NCI-H524 (cell line): ENCODE measurements around the gene CD226.
"Not testable (repeated sequence)": the region's sequence is repeated elsewhere in the genome, so short reads cannot be mapped to it uniquely, and the experiment has no call there.

Experiments used
- DNase-seq, 2 experiments: peaks; one replicate each; lab custom pipeline; 2025; lab: John Stamatoyannopoulos, UW

Gene CD226

DNA sequence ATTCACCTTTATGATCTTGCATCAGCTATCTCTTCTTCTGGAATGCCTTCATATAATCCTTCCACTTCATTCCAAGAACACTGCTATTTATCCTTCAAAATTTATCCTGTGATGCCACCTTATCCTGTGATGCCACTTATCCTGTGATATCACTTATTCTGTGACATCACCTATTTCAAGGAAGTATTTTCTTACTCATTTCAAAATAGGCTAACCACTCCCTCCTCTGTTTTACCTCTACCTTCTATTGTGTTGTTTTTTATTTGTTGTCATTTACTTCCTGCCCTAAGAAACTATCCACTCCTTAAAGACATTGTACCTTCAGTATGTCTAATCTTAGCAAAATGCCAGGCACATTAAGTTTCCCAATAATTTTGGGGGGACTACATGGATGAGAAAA lies 38.8 kb downstream of the CD226 start:
- DNase-seq: no peak

DNA sequence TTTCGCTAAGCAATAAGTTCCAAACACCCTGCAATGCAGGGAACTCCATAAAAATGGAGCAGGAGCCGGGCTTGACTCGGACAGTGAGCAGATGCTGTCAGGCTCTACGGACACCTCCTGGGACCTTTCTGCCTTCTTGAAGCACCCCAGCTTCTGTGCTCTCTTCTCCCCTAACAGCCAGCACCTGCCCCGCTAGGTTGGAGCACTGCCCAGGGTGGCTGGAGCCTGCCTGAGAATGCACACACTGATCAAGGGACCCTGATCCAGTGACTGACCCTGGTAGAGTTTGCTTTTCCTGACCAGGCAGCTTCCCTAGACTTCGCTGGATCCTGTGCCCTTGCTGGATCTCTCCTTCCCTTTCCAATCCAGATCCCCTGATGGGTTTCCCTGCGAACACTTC lies 40.9 kb downstream of the CD226 start:
- DNase-seq: no peak

DNA sequence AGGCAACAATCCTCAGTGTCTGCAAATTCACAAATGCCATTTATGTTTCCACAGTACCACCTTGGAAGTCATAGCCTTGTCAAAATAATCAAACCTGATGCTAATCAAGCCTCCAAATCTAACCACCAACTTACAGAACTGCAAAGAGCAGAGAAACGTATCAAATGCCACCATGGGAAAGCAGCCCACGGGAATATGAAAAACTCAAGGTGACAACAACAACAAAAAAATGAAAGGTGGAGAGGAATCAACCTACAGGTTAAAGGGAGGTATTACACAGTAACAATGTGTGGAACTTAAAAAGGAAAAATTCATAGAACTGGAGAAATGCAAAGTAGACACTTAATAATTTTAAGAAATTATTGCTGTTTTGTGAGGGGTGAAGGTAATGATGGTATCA lies 46.7 kb downstream of the CD226 start:
- no peak for DNase-seq

DNA sequence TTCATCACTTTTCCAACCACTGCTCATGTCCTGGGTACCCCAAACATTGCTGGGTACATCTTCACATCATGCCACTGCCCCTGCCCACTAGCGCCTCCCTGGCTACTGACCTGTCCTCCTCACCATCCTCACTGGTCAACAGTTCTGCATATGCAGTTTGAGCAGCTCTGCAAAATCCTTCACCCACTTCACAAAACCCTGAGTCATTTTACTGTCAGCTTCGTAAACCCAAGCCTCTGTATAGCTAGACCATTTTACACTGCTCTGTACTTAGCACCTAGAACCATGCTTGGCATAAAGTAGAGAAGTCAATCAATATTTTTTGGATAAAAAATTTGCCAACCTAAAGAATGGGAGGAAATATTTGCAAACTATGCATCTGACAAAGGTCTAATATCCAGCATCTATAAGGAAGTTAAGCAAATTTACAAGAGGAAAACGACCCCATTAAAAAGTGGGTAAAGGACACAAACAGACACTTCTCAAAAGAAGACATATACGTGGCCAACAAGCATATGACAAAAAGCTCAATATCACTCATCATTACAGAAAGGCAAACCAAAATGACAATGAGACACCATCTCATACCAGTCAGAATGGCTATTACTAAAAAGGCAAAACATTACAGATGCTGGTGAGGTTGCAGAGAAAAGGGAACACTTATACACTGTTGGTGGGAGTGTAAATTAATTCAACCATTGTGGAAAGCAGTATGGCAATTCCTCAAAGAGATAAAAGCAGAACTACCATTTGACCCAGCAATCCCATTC lies 48.3 kb downstream of the CD226 start:
- not testable (repeated sequence) for DNase-seq

DNA sequence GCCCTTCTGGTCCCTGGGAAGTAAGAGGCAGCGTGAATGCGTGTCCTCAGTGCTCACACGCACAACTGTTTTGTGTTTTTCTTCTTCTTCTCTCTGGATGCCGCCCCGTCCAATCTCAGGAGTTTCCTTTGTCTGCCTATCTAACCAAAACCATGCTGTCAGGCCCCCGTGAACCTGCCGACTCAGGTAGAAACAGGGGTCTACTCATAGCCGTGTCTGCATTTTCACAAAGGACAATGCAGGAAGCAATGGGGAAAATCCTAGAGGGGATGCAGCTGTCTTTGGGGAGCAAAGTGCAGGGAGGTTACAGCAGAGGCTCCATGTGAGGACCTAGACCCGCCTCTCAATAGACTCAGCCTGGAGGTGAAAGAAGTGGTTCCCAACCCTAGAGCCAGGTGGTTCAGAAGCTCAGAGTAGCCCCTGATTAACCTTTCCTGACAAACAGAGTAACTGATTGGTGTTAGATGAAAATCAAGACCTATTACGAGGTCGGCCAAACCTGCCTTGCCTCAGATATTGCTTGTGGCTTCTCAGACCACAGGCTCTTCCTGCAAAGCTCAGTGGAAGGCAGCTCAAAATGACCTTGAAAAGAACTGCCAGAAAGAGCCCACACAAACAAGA lies 49.3 kb downstream of the CD226 start:
- DNase-seq: no peak

DNA sequence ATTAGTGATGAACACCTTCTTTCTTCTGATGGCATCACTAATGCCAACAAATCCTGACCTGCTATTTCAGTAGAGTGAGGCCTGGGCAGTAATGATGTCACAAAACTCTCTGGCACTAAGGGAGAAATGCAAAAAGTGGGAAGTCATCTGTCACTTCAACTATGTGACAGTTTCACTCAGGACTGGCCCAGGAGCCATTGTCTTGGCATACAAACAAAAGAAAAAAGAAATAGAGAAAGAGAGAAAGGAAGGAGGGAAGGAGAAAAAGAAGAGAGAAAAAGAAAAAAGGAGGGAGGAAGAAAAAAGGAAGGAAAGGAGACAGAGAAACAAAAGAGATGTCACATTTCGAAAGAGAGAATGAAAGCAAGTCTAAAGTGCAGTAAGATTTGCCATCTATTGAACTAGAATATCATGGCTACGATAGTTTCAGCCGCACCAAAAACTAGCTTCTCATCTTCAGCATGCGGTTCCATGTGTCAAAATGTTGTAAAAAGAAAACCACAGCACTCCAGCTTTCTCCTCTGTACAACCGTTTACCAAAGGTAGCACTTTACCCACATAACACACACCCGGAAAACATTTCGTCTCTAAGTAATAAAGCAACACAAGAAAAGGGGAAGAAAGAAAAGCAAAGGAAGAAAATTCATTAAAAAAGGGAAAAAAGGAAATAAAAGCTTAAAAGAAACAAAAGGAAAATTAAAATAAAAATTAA lies 50.1 kb downstream of the CD226 start:
- no peak for DNase-seq

DNA sequence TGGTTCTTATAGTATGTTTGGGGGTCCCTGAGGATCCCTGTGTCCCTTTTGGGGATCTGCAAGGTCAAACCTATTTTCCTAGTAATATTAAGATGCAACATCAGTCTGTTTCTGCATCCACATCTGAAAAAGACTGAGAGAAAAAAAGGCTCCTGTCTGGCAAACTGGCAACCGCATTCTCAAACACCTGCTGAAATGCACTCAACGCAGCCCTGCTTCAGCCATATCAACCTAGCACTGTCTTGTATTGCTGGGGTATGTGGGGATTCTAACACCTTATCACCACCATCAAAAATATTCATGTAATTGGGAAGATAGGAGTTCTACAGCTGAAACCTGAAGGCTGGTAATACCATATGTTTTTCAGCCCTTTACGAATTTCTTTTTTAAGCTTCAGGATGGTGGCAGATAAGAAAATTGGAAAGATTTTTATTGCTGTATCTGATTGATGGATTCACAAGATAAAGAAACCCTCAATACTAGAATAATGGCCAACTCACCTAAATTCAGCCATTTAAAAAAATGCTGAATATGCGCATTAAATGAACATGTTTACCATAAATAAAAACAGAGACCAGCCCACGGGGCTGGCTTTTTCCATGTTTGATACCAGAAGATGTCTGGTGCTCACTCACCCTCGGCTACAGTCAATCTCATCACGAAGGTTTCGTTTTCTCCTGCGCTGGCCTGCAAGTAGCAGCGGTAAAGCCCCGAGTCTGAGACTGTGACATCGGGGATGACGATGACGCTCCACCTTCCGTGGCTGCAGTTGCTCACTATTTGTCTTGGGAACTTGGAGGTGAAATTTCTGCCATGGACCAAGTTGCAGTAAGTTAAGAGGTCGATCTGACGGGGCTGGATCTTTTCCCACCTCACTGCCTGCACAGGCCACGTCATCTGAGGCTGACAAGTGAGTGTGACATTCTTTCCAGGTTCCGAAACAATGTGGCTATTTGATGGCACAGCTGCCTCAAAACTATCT lies 52.3 kb downstream of the CD226 start:
- DNase-seq: no peak

DNA sequence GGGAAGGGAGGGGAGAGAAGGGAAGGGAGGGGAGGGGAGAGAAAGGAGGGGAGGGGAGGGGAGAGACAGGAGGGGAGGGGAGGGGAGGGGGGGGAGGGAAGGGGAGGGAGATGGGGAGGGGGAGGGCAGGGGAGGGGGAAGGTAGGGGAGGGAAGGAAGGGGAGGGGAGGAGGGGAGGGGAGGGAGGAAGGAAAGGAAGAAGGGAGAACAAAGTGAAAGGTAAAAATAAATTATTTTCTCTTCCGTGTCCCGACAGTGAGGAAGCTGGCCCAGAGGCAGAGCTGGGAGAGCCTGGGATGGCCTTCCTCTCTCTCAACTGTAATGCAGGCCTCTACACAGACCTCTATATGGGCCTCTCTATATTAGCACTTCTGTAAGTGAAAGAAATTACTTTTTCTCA lies 53.2 kb downstream of the CD226 start:
- DNase-seq: no peak

DNA sequence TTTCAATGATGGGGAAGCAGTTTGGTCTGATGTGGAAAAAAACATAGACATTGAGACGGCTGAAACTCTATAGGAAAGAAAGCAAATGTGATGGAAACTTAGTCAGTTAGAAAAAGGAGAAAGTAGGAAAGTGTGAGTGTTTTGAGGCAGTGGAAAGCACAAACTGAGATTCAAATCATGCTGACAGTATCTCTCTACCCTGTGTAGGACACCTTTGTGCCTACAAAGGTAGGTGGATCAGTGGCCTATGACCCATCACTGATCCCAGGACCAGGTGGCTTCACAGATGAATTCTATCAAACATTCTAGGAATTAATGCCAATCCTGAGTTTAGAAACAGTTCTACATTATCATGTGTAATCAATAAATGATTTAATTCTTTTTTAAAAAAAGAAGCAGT lies 57.1 kb downstream of the CD226 start:
- DNase-seq: no peak

DNA sequence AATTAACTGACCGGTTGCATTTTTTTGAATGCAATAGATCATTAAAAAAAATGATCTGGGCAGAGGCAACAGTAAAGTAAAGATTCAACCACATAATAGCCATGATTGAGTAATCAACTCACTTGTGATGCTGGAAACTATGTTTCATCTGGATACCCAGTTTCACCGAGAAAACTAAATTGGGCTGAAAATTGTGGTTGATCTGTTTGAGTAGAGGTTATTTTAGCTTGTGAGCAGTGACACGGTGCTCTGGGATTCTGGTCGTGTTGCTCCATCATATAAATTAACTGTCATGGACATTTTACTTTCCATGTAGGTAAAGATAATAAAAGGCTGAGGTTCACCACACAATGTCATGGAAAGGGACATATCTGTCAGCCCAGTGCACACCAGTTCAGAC lies 58.7 kb downstream of the CD226 start:
- no peak for DNase-seq

DNA sequence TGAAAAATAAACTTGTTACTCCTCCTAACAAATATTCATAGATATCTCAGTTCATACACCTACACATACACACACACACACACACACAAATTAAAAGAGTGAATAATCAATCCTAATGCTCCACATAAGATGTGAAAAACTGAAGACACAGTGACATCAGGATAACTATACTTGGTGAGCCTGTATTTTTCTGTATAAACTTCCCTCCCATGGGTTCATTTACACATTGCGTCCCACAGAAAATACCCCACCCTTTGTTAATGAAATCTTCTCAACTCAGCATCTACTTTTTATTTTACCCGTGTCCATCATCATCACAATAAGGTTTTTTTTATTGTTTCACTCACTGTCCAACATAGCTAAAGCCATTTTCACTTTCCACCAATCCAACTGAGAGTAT lies 60.4 kb downstream of the CD226 start:
- DNase-seq: no peak

DNA sequence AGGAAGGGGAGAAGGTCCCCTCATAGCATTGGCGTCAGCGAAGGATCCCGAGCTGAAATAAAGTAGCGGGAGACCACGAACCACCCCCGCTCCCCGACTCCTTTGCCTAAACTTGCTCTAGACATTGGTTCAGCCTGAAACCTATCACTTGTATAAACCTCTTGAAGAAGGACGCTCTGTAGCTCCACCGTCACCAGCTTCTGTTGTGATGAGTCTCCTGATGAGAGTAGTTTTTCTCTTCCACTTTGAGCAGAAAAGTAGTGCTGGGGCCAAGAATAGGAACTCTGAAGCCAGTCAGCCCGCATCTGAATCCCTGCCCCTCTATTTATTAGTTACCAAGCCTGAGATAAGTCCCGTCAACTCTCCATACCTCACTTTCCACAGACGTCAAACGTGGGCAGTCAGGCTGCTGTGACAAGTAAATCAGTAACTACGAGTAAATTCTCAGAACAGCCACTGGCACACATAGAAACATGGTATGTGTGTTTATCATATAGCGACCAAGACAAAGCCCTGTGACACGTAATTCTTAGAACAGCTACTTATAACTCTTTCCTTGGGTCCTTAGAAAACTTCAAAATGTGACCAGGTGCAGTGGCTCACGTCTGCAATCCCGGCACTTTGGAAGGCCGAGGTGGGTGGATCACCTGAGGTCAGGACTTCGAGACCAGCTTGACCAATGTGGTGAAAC lies 61.7 kb downstream of the CD226 start:
- no peak for DNase-seq

DNA sequence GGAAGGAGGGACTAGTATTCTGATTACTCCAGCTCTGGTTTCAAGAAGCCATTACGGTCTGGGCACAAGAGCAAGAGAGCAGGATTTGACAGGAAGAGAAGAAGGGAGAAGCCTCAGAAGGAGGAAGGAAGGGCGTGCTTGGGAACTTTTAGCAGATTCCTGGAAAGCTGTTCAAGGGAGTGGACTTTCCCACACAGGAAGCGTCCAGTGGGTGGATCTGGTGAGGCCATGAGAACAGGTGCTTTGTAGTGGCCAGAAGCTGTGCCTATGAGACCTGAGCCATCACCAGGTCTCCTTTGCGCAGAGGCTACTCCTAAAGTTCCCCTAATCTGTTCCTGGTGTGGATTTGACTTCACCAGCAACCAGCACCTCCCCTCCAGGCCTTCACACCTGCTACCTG lies 62.3 kb downstream of the CD226 start:
- DNase-seq: no peak

DNA sequence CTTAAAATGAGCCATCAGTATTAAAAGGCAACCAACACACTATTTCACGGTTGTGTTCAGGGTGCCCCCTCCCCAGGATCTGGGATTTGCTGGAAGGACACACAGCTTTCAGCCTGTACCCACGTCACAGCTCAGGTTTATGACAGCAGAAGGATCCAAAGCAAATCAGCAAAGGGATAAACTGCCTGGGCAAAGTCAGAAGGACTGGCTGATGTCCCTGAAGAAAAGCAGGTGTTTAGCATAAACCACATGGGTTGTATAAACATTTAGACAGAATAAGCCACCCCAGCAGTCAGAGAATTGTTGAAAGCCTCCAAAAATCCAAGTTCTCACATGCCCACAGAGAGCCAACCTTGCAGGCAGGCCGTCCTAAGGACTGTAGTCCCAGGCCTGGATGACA lies 63.9 kb downstream of the CD226 start:
- no peak for DNase-seq

DNA sequence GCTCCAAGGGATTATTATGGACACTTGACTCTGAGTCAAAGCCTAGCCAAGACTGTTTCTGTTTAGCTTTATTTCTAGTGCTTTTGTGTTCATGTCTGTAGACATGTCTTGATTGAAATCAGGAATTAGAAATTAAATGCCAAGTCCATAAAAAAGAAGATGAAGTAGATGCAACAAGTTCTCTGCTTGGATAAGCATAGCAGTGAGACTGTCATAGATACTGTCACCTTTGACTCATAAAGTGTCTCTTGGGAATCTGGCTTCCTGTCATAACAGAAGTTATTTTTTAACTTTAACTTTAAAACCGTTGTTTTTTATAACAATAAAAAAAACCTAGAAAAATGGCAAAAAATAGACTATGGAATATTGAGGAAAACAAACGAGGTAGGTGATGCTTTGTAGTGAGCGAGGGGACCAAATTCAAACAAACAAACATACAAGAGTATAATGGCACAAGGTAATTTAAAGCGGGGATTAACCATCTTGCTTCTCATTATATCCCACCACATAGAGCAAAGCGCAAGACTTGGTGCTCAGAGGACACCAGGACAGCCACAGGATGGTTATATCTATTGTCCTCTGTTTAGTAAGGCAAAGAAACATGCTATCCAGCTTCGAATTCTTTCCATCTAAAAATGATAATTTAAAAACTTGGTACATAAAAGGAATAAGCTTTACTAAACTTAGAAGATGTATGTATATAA lies 64.6 kb downstream of the CD226 start:
- no peak for DNase-seq

DNA sequence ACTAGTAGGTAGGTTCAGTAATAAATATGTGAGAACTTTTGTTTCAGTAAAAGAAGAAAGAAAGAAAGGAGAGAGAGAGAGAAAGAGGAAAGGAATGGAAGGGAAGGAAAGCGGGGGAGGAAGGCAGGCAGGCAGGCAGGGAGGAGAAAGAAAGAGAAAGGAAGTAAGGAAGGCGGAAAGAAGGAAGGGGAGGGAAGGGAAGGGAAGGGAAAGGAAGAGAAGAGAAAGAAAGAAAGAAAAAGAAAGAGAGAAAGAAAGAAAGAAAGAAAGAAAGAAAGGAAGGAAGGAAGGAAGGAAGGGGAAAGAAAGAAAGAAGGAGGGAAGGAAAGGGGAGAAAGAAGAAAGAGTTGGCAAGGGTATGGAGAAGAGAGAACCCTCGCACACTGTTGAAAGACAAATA lies 67.6 kb downstream of the CD226 start:
- DNase-seq: no peak

DNA sequence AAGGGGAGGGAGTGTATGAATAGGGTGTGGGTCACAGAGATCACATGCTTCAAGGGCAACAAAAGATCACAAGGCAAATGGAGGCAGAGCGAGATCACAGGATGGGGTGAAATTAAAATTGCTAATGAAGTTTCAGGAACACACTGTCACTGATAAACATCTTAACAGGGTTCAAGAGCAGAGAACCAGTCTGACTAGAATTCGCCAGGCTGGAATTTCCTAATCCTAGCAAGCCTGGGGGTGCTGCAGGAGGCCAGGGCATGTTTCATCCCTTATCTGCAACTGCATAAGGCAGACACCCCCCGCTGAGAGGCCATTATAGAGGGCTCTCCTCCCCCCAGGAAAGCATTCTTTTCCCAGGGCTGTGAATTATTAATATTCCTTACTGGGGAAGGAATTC lies 68.6 kb downstream of the CD226 start:
- not testable (repeated sequence) for DNase-seq

DNA sequence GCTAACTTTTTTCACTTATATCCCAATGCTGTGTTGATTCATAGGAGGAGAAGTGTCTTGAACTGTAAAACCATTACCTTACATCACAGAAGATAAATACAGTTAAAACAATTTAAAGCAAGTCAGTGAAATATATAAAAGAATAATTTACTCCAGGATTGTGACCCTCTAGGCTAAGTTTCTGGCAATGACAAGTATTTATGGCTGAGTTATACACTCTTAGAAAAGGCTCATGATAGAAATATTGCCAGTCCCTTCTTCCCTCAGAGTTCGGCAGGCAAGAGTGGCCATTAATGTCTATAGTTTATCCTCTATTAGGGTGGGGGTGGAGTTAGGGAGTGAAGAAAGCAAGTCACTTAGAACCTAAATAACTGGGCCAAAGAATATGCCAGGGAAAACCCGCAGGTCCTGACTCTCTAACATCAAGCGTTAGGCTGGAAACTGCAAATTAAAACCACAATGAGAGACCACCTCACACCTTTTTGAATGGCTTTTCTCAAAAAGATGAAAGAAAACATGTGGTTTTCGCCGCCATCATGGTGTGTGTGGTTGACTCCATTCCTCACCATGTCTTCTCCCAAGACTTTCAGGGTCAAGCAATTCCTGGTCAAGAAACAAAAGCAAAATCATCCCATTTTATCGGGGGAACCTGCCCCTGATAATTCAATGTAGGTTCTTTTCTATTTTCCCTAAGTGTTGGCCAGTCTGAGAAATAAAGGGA lies 69.3 kb downstream of the CD226 start:
- DNase-seq: no peak

DNA sequence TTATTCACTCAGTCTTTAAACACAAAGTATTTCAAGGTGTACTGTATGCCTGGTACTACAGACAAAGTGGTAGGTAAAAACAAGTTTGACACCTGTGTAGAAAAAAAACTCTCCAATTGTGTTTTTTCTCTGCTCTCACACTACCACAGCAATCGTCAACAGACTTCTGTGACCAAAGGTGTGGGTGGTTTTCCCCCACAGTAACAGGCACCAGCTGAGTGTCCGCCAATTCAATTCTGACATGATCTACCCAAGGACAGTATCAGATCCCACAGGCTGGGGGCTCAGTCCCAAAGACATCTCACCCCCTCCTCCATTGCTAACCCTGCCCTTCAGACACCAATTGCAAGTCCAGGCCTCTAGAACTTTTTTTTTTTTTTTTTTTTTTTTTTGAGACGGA lies 71.2 kb downstream of the CD226 start:
- DNase-seq: no peak

DNA sequence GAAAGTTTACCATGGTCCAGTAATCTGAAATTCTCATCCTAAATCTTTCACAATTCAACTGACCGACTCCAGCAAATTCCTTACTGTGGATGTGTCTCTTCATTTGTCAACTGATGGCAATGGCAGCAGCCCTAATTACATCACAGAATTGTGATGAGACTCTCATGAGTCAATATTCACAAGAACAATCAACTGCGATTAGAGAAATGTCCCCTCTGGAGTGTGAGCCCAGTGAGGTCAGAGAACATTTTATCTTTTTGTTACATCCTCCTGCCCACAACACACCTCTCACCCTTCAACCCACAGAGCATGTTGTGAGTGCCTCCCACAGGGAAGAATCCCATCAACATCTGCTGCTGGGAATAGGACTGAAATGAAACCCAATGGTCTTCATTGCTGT lies 73.6 kb downstream of the CD226 start:
- no peak for DNase-seq
